ENCODE results near the gene FOXB1. TPM values are rescaled to one million over a fixed set of nuclear protein-coding genes. Genes with fewer than 3 reads are reported as not detected.

The FOXB1 gene
- polyA plus RNA-seq, 1 experiment, result not detected

DNA sequence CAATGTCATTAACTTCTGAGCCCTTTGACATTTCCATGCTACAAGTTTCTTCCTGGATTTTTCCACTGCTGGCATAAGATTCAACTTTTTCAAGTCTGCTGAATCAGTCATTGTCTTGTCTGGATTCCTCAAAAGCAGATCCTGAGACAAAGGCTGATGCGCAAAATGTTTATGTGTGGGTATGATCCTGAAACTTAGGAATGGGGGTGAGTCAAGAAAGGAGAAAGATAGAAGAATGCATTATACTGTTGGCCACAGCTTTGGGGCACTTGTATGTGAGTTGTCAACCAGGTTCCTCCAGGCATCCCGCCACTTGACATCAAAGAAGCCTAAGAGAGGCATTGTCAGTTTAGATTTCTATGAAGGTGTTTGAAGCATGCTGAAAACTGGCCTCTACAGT is 50.4 kb downstream of the FOXB1 start:
- H3K4me3 ChIP-seq (ENCODE audit: low read depth, low read length), result no peak overlapping the region
- ChIA-PET CTCF (no interaction called here), POLR2A (no interaction called here)
- no peak for TF ChIP-seq CTCF (IDR thresholded peaks at IDR 0.05; ENCODE audit: insufficient read depth, low read depth, low read length)
- DNase-seq (ENCODE audit: low read depth), result no peak
- no peaks in the 10 kb centered on the region; the same call in 1 of the 2 replicates for H3K27me3 ChIP-seq (ENCODE audit: control insufficient read depth, insufficient read depth, low read length)
- no peaks in the 10 kb centered on the region for H3K36me3 ChIP-seq (ENCODE audit: control insufficient read depth, insufficient read depth, low read length)
